Measurements from ENCODE around the gene DIO1. TPM values are rescaled to one million over a fixed set of nuclear protein-coding genes. Genes with fewer than 3 reads are reported as not detected.
A peak's percentile ranks its signal among the peaks of the same experiment; 100 is the strongest.

The DIO1 gene
- total RNA-seq, 4 donors from 2014 or later, result not detected

GRCh38 chr1:53947172-53947907, 53.4 kb downstream of the DIO1 start:
- WGBS, result 48% methylated on average over 6 of the region's 6 CpGs
- TF ChIP-seq POLR2AphosphoS5 (IDR thresholded peaks at IDR 0.05), result no peak
- no peak for TF ChIP-seq POLR2A (IDR thresholded peaks at IDR 0.05)
- no peak for TF ChIP-seq EP300 (IDR thresholded peaks at IDR 0.05)
- no peak for TF ChIP-seq CTCF (IDR thresholded peaks at IDR 0.05)
- H3K9me3 ChIP-seq, result no peaks in the 10 kb centered on the region
- peaks cover 8% of the 10 kb centered on the region for H3K36me3 ChIP-seq
- no peaks in the 10 kb centered on the region for H3K27me3 ChIP-seq
- no peak for DNase-seq (ENCODE audit: low spot score in 2 of 2)
- peaks cover 31% of the 10 kb centered on the region for H3K4me1 ChIP-seq
- H3K4me3 ChIP-seq, result peak overlapping the region; percentile 90
- H3K27ac ChIP-seq, result peak overlapping the region; percentile 17

GRCh38 chr1:53948291-53948690, 54.3 kb downstream of the DIO1 start:
- peaks cover 31% of the 10 kb centered on the region for H3K4me1 ChIP-seq
- 78% methylated on average over 5 of the region's 5 CpGs for WGBS
- no peak overlapping the region for H3K27ac ChIP-seq
- peaks cover 16% of the 10 kb centered on the region for H3K36me3 ChIP-seq
- TF ChIP-seq CTCF (IDR thresholded peaks at IDR 0.05) (no peak), POLR2AphosphoS5 (IDR thresholded peaks at IDR 0.05) (no peak), POLR2A (IDR thresholded peaks at IDR 0.05) (no peak), EP300 (IDR thresholded peaks at IDR 0.05) (no peak)
- no peak overlapping the region for H3K4me3 ChIP-seq
- no peaks in the 10 kb centered on the region for H3K27me3 ChIP-seq
- H3K9me3 ChIP-seq, result no peaks in the 10 kb centered on the region
- DNase-seq (ENCODE audit: low spot score in 2 of 2), result no peak

GRCh38 chr1:53949023-53949990, 55.3 kb downstream of the DIO1 start:
- Histone ChIP-seq H3K4me3 (no peak overlapping the region), H3K9me3 (no peaks in the 10 kb centered on the region), H3K4me1 (peaks cover 27% of the 10 kb centered on the region), H3K36me3 (peaks cover 24% of the 10 kb centered on the region), H3K27ac (no peak overlapping the region), H3K27me3 (no peaks in the 10 kb centered on the region)
- 92% methylated on average over 4 of the region's 4 CpGs for WGBS
- no peak for DNase-seq (ENCODE audit: low spot score in 2 of 2)
- no peak for TF ChIP-seq EP300 (IDR thresholded peaks at IDR 0.05)
- TF ChIP-seq CTCF (IDR thresholded peaks at IDR 0.05), result no peak
- no peak for TF ChIP-seq POLR2AphosphoS5 (IDR thresholded peaks at IDR 0.05)
- TF ChIP-seq POLR2A (IDR thresholded peaks at IDR 0.05), result no peak

- Histone ChIP-seq H3K4me1 (peaks cover 24% of the 10 kb centered on the region), H3K9me3 (no peaks in the 10 kb centered on the region), H3K4me3 (no peak overlapping the region), H3K36me3 (peaks cover 24% of the 10 kb centered on the region), H3K27ac (no peak overlapping the region), H3K27me3 (no peaks in the 10 kb centered on the region)
- DNase-seq (ENCODE audit: low spot score in 2 of 2), result no peak
- TF ChIP-seq POLR2A (IDR thresholded peaks at IDR 0.05) (no peak), POLR2AphosphoS5 (IDR thresholded peaks at IDR 0.05) (no peak), EP300 (IDR thresholded peaks at IDR 0.05) (no peak), CTCF (IDR thresholded peaks at IDR 0.05) (no peak)
- WGBS, result 89% methylated on average over 5 of the region's 5 CpGs
Measured at GRCh38 chr1:53951697-53952096, 57.7 kb downstream of the DIO1 start.

- Histone ChIP-seq H3K4me1 (peaks cover 25% of the 10 kb centered on the region), H3K27ac (no peak overlapping the region), H3K4me3 (no peak overlapping the region), H3K27me3 (no peaks in the 10 kb centered on the region), H3K9me3 (no peaks in the 10 kb centered on the region), H3K36me3 (peaks cover 34% of the 10 kb centered on the region)
- WGBS, result 81% methylated on average over 2 of the region's 2 CpGs
- no peak for DNase-seq (ENCODE audit: low spot score in 2 of 2)
- TF ChIP-seq POLR2AphosphoS5 (IDR thresholded peaks at IDR 0.05), result no peak
- TF ChIP-seq POLR2A (IDR thresholded peaks at IDR 0.05), result no peak
- TF ChIP-seq EP300 (IDR thresholded peaks at IDR 0.05), result no peak
- no peak for TF ChIP-seq CTCF (IDR thresholded peaks at IDR 0.05)
Measured at GRCh38 chr1:53954128-53954527, 60.1 kb downstream of the DIO1 start.

Measured in suprapubic skin (tissue), 4 donors.